CD14-positive monocyte (primary cell): Measurements from ENCODE around the gene SPTBN1. TPM values are rescaled to one million over a fixed set of nuclear protein-coding genes. Genes with fewer than 3 reads are reported as not detected.

Source experiments
- DNase-seq, 3 donors: peaks; one replicate each; pipeline ENCODE4 v3.0.0-alpha.2; 2011 to 2022
- H2AFZ ChIP-seq: 2 replicates; pipeline ENCODE4 v1.6.0; 2012; ENCODE audit warnings: mild to moderate bottlenecking, low read depth, low read length, inconsistent platforms; ENCODE audit not compliant: insufficient read depth, poor library complexity, severe bottlenecking
- H3K27ac ChIP-seq, 2 donors: 1 replicate in 1 of 2; 2 replicates in 1 of 2; pipeline ENCODE4 v1.5.1; 2012 to 2013; ENCODE audit warnings: low read length in 2 of 2, control low read depth in 1 of 2, inconsistent platforms in 1 of 2, low read depth in 1 of 2, mild to moderate bottlenecking in 1 of 2
- H3K27me3 ChIP-seq, 2 donors: one replicate each; pipeline versions ENCODE4 v1.6.0 to v1.6.1; 2011 to 2013; ENCODE audit warnings: low read length in 2 of 2; ENCODE audit not compliant: control insufficient read depth in 2 of 2, insufficient read depth in 2 of 2
- H3K36me3 ChIP-seq, 2 donors: replicated peaks in 1 of 2; 1 replicate in 1 of 2; 2 replicates in 1 of 2; pipeline versions ENCODE4 v1.5.1 to v1.6.1; 2012 to 2013; ENCODE audit warnings: low read length in 2 of 2, control low read depth in 1 of 2, inconsistent platforms in 1 of 2, mild to moderate bottlenecking in 1 of 2; ENCODE audit not compliant: insufficient read depth in 2 of 2, control insufficient read depth in 1 of 2
- H3K4me1 ChIP-seq, 2 donors: 1 replicate in 1 of 2; 2 replicates in 1 of 2; pipeline versions ENCODE4 v1.5.1 to v1.6.1; 2012 to 2013; ENCODE audit warnings: low read length in 2 of 2, control low read depth in 1 of 2, inconsistent platforms in 1 of 2, mild to moderate bottlenecking in 1 of 2, moderate library complexity in 1 of 2; ENCODE audit not compliant: insufficient read depth in 2 of 2, control insufficient read depth in 1 of 2
- H3K4me2 ChIP-seq: replicated peaks from 2 replicates; pipeline ENCODE3; 2012; ENCODE audit warnings: low read length, moderate library complexity, mild to moderate bottlenecking; ENCODE audit not compliant: poor library complexity, severe bottlenecking; ENCODE audit errors: extremely low read depth
- H3K4me3 ChIP-seq, 3 experiments: fragments of 200-600 bp in 1 of 3; sonication (generic) in 1 of 3; replicated peaks in 1 of 3; 1 replicate in 2 of 3; 2 replicates in 1 of 3; pipeline ENCODE4 v1.5.1; 2011 to 2013; ENCODE audit warnings: low read length in 3 of 3, mild to moderate bottlenecking in 3 of 3, control low read depth in 2 of 3, low read depth in 2 of 3, inconsistent platforms in 1 of 3, moderate library complexity in 1 of 3
- H3K79me2 ChIP-seq: 2 replicates; pipeline ENCODE4 v1.6.0; 2012; ENCODE audit warnings: mild to moderate bottlenecking, control low read depth, inconsistent platforms, low read length, moderate library complexity; ENCODE audit not compliant: insufficient read depth
- H3K9ac ChIP-seq: 2 replicates; pipeline ENCODE4 v1.6.0; 2017; ENCODE audit warnings: low read length, mild to moderate bottlenecking; ENCODE audit not compliant: insufficient read depth, poor library complexity, severe bottlenecking
- H3K9me3 ChIP-seq, 2 donors: replicated peaks in 1 of 2; 1 replicate in 1 of 2; 2 replicates in 1 of 2; pipeline versions ENCODE4 v1.5.1 to v1.6.1; 2012 to 2013; ENCODE audit warnings: low read length in 2 of 2, control low read depth in 1 of 2; ENCODE audit not compliant: control insufficient read depth in 1 of 2, insufficient read depth in 1 of 2
- H4K20me1 ChIP-seq: 2 replicates; pipeline ENCODE4 v1.6.0; 2012; ENCODE audit warnings: mild to moderate bottlenecking, low read length, control low read depth, moderate library complexity; ENCODE audit not compliant: insufficient read depth
- H3K27ac Mint-ChIP-seq, 7 donors: one replicate each; pipeline ENCODE4 v1.8.0; 2020; ENCODE audit warnings: mild to moderate bottlenecking in 7 of 7, mixed read lengths in 7 of 7, moderate library complexity in 6 of 7, inconsistent platforms in 2 of 7
- H3K27me3 Mint-ChIP-seq, 3 donors: one replicate each; pipeline ENCODE4 v1.8.0; 2021 to 2022; ENCODE audit warnings: low read depth in 3 of 3, mild to moderate bottlenecking in 3 of 3, mixed read lengths in 3 of 3, moderate library complexity in 3 of 3, inconsistent platforms in 1 of 3
- H3K36me3 Mint-ChIP-seq, 2 donors: one replicate each; pipeline ENCODE4 v1.8.0; 2020; ENCODE audit warnings: mixed read lengths in 2 of 2, inconsistent platforms in 1 of 2, mild to moderate bottlenecking in 1 of 2
- H3K4me1 Mint-ChIP-seq: one replicate; pipeline ENCODE4 v1.8.0; 2020; ENCODE audit warnings: mild to moderate bottlenecking, mixed read lengths
- H3K4me3 Mint-ChIP-seq, 2 donors: one replicate each; pipeline ENCODE4 v1.8.0; 2020; ENCODE audit warnings: mild to moderate bottlenecking in 2 of 2, mixed read lengths in 2 of 2, moderate library complexity in 1 of 2
- H3K9me3 Mint-ChIP-seq, 7 donors: one replicate each; pipeline ENCODE4 v1.8.0; 2020 to 2022; ENCODE audit warnings: mixed read lengths in 7 of 7, mild to moderate bottlenecking in 6 of 7, moderate library complexity in 6 of 7, inconsistent platforms in 2 of 7
- CTCF ChIP-seq: fragments of 200-600 bp; IDR thresholded peaks from one replicate; pipeline ENCODE4 v1.8.0; 2022; ENCODE audit warnings: antibody characterized with exemption, mild to moderate bottlenecking
- WGBS: methylation state at CpG from one replicate; pipeline ENCODE4 v1.1.5; 2013; ENCODE audit warnings: missing lambda C conversion rate; ENCODE audit not compliant: insufficient coverage; 5-methylcytosine and 5-hydroxymethylcytosine counted together
- intact Hi-C, 2 donors: fragments of 100-400 bp; cut with micrococcal nuclease; formaldehyde crosslinking; loops; one replicate each; pipeline versions ENCODE4 v1.15.0 to v1.15.1; 2023
- polyA plus RNA-seq, 3 donors: library from polyadenylated mRNA; depleted of rRNA in 1 of 3; unstranded in 2 of 3; stranded (reverse) in 1 of 3; fragments of 300-500 nt in 2 of 3; fragments of >200 nt in 1 of 3; fragmentation: Illumina TruSeq in 2 of 3; gene quantifications; 1 replicate in 2 of 3; 2 replicates in 1 of 3; pipeline ENCODE4 v1.2.3, GENCODE V29; 2012 to 2021

Gene SPTBN1
- polyA plus RNA-seq, 3 donors: 0.79 to 2.8 (median 1.7) TPM

GRCh38 chr2:54550547-54550946 is 94.4 kb downstream of the SPTBN1 start:
- H3K9ac ChIP-seq: no peak overlapping the region
- no peaks in the 10 kb centered on the region for H4K20me1 ChIP-seq
- Mint-ChIP-seq H3K36me3 (no peaks in the 10 kb centered on the region), H3K9me3 (no peaks in the 10 kb centered on the region), H3K27ac (no peak overlapping the region), H3K4me1 (peaks cover 3% of the 10 kb centered on the region), H3K4me3 (no peak overlapping the region), H3K27me3 (peaks cover 3 to 5% (median 3%) of the 10 kb centered on the region in 3 donors)
- no peak overlapping the region for H3K27ac ChIP-seq
- H3K9me3 ChIP-seq: no peaks in the 10 kb centered on the region
- no peaks in the 10 kb centered on the region for H3K4me1 ChIP-seq
- H3K27me3 ChIP-seq: no peaks in the 10 kb centered on the region
- H3K79me2 ChIP-seq: no peaks in the 10 kb centered on the region
- no peak overlapping the region for H2AFZ ChIP-seq
- H3K36me3 ChIP-seq: no peaks in the 10 kb centered on the region
- no peak overlapping the region for H3K4me2 ChIP-seq
- no peak overlapping the region for H3K4me3 ChIP-seq
- WGBS: no CpG with 5 or more reads among the region's 3 CpGs
- intact Hi-C loops: no loop called here
- DNase-seq: no peak
- TF ChIP-seq CTCF: no peak

GRCh38 chr2:54551123-54551756 is 95.1 kb downstream of the SPTBN1 start:
- Histone ChIP-seq H3K9me3 (no peaks in the 10 kb centered on the region), H2AFZ (no peak overlapping the region), H3K27me3 (no peaks in the 10 kb centered on the region), H4K20me1 (no peaks in the 10 kb centered on the region), H3K27ac (no peak overlapping the region), H3K4me2 (no peak overlapping the region), H3K79me2 (no peaks in the 10 kb centered on the region), H3K9ac (no peak overlapping the region), H3K4me1 (no peaks in the 10 kb centered on the region), H3K4me3 (no peak overlapping the region), H3K36me3 (no peaks in the 10 kb centered on the region)
- peaks cover 3% of the 10 kb centered on the region for H3K4me1 Mint-ChIP-seq
- WGBS: 40% methylated on average over 1 of the region's 4 CpGs
- DNase-seq: no peak
- TF ChIP-seq CTCF: no peak
- no peak overlapping the region for H3K4me3 Mint-ChIP-seq
- no peaks in the 10 kb centered on the region for H3K9me3 Mint-ChIP-seq
- H3K27me3 Mint-ChIP-seq: peaks cover 3 to 8% (median 8%) of the 10 kb centered on the region in 3 donors
- H3K27ac Mint-ChIP-seq: no peak overlapping the region
- intact Hi-C loops: no loop called here
- H3K36me3 Mint-ChIP-seq: no peaks in the 10 kb centered on the region
